ENCODE results near the gene MPZL3. TPM values are rescaled to one million over a fixed set of nuclear protein-coding genes. Genes with fewer than 3 reads are reported as not detected.
A peak's percentile ranks its signal among the peaks of the same experiment; 100 is the strongest.
"Not testable (repeated sequence)": the region's sequence is repeated elsewhere in the genome, so short reads cannot be mapped to it uniquely, and the experiment has no call there.

The MPZL3 gene
- total RNA-seq, 1 experiment from 2014 or later = 2.0 TPM

- no peak for DNase-seq (ENCODE audit: low spot score)
Observed at GRCh38 chr11:118212781-118213191, 39.4 kb downstream of the MPZL3 start.

- DNase-seq (ENCODE audit: low spot score) = no peak
Observed at GRCh38 chr11:118212131-118212725, 39.9 kb downstream of the MPZL3 start.

GRCh38 chr11:118211006-118211405 is 41.2 kb downstream of the MPZL3 start:
- peak; percentile 8 for DNase-seq (ENCODE audit: low spot score)

GRCh38 chr11:118210323-118210722 is 41.8 kb downstream of the MPZL3 start:
- no peak for DNase-seq (ENCODE audit: low spot score)

- no peak for DNase-seq (ENCODE audit: low spot score)
Observed at GRCh38 chr11:118209033-118209432, 43.1 kb downstream of the MPZL3 start.

GRCh38 chr11:118207079-118207478 is 45.1 kb downstream of the MPZL3 start:
- DNase-seq (ENCODE audit: low spot score) = no peak

- no peak for DNase-seq (ENCODE audit: low spot score)
Observed at GRCh38 chr11:118206391-118207031, 45.7 kb downstream of the MPZL3 start.

GRCh38 chr11:118205606-118206378 is 46.4 kb downstream of the MPZL3 start:
- no peak for DNase-seq (ENCODE audit: low spot score)

GRCh38 chr11:118202599-118203422 is 49.4 kb downstream of the MPZL3 start:
- DNase-seq (ENCODE audit: low spot score) = no peak

GRCh38 chr11:118201966-118202365 is 50.2 kb downstream of the MPZL3 start:
- no peak for DNase-seq (ENCODE audit: low spot score)

- DNase-seq (ENCODE audit: low spot score) = no peak
Observed at GRCh38 chr11:118200901-118201680, 51.1 kb downstream of the MPZL3 start.

GRCh38 chr11:118200497-118200896 is 51.7 kb downstream of the MPZL3 start:
- no peak for DNase-seq (ENCODE audit: low spot score)

- no peak for DNase-seq (ENCODE audit: low spot score)
Observed at GRCh38 chr11:118199135-118199534, 53.0 kb downstream of the MPZL3 start.

- DNase-seq (ENCODE audit: low spot score) = peak; percentile 13
Observed at GRCh38 chr11:118198370-118198769, 53.8 kb downstream of the MPZL3 start.

- DNase-seq (ENCODE audit: low spot score) = peak; percentile 46
Observed at GRCh38 chr11:118194835-118195627, 57.1 kb downstream of the MPZL3 start.

- DNase-seq (ENCODE audit: low spot score) = no peak
Observed at GRCh38 chr11:118193910-118194566, 58.1 kb downstream of the MPZL3 start.

GRCh38 chr11:118192817-118193216 is 59.3 kb downstream of the MPZL3 start:
- not testable (repeated sequence) for DNase-seq (ENCODE audit: low spot score)

- DNase-seq (ENCODE audit: low spot score) = not testable (repeated sequence)
Observed at GRCh38 chr11:118190942-118191506, 61.1 kb downstream of the MPZL3 start.

GRCh38 chr11:118186346-118187107 is 65.6 kb downstream of the MPZL3 start:
- no peak for DNase-seq (ENCODE audit: low spot score)
